ENCODE data around the gene PCDHGA6. TPM values are rescaled to one million over a fixed set of nuclear protein-coding genes. Genes with fewer than 3 reads are reported as not detected.

Gene PCDHGA6
- total RNA-seq, 1 experiment from 2014 or later = 0.07 TPM

- no peak for TF ChIP-seq SRF (IDR thresholded peaks at IDR 0.05; ENCODE audit: low read depth)
- no peak for TF ChIP-seq ELF1 (IDR thresholded peaks at IDR 0.05; ENCODE audit: borderline replicate concordance, low read depth)
- TF ChIP-seq POLR2AphosphoS5 (IDR thresholded peaks at IDR 0.05; ENCODE audit: low read depth, low read length) = no peak
- no peak for TF ChIP-seq ZFX (IDR thresholded peaks at IDR 0.05)
- no peak for TF ChIP-seq SP1 (IDR thresholded peaks at IDR 0.05; ENCODE audit: low read depth)
- no peak for TF ChIP-seq ZNF274 (IDR thresholded peaks at IDR 0.05; ENCODE audit: low read depth, low read length)
- TF ChIP-seq, protein P1, sequence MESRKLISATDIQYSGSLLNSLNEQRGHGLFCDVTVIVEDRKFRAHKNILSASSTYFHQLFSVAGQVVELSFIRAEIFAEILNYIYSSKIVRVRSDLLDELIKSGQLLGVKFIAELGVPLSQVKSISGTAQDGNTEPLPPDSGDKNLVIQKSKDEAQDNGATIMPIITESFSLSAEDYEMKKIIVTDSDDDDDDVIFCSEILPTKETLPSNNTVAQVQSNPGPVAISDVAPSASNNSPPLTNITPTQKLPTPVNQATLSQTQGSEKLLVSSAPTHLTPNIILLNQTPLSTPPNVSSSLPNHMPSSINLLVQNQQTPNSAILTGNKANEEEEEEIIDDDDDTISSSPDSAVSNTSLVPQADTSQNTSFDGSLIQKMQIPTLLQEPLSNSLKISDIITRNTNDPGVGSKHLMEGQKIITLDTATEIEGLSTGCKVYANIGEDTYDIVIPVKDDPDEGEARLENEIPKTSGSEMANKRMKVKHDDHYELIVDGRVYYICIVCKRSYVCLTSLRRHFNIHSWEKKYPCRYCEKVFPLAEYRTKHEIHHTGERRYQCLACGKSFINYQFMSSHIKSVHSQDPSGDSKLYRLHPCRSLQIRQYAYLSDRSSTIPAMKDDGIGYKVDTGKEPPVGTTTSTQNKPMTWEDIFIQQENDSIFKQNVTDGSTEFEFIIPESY (IDR thresholded peaks at IDR 0.05; ENCODE audit: extremely low read depth, insufficient replicate concordance, low read length) = no peak
- no peak for TF ChIP-seq RAD21 (IDR thresholded peaks at IDR 0.05; ENCODE audit: low read depth)
- TF ChIP-seq MAX (IDR thresholded peaks at IDR 0.05) = no peak
- no peak for TF ChIP-seq YY1 (IDR thresholded peaks at IDR 0.05; ENCODE audit: extremely low read depth, insufficient replicate concordance, low read depth, low read length)
- TF ChIP-seq POLR2A (IDR thresholded peaks at IDR 0.05; ENCODE audit: borderline replicate concordance, extremely low read depth, insufficient read depth, insufficient read length) = no peak
- DNase-seq (ENCODE audit: low read depth, low spot score) = no peak
- Histone ChIP-seq H3K27ac (ENCODE audit: low read depth, low read length) (no peak overlapping the region), H4K20me1 (ENCODE audit: insufficient read depth) (no peaks in the 10 kb centered on the region), H2AFZ (ENCODE audit: low read depth, low read length, poor library complexity, severe bottlenecking) (no peak overlapping the region), H3K9me3 (ENCODE audit: control insufficient read depth in 1 of 2, insufficient read depth in 1 of 2, low read depth in 1 of 2, low read length in 2 of 2) (no peaks in the 10 kb centered on the region; a peak in 1 of 4 replicates), H3K4me2 (ENCODE audit: low read length) (no peak overlapping the region), H3K27me3 (ENCODE audit: insufficient read depth, low read length) (no peaks in the 10 kb centered on the region), H3K4me1 (ENCODE audit: control insufficient read depth in 1 of 2, insufficient read depth in 2 of 2, low read length in 2 of 2) (peaks cover 2 to 5% of the 10 kb centered on the region in 2 experiments; a peak in 1 of 4 replicates), H3K79me2 (ENCODE audit: insufficient read depth, low read length) (no peaks in the 10 kb centered on the region), H3K9ac (ENCODE audit: low read length) (no peak overlapping the region), H3K9me2 (ENCODE audit: insufficient read depth) (no peaks in the 10 kb centered on the region), H3K4me3 (replicated peaks in 1 of 2; ENCODE audit: low read depth in 1 of 2, low read length in 2 of 2) (no peak overlapping the region), H3K36me3 (ENCODE audit: control insufficient read depth in 1 of 2, insufficient read depth in 2 of 2, low read length in 2 of 2) (no peaks in the 10 kb centered on the region)
- POLR2A ChIA-PET = no interaction called here
- RAD21 ChIA-PET (ENCODE audit: low non-redundant PET in 1 of 2, low total read pairs in 2 of 2, uncharacterized antibody in 2 of 2, unreplicated experiment in 2 of 2) = no interaction called here
- ATAC-seq = no peak
- BruUV-seq (replicated peaks) = no TSS peak
- intact Hi-C loops (cut with micrococcal nuclease) = no loop called here
- CTCF ChIA-PET = no interaction called here
Measured at GRCh38 chr5:141409598-141410306, 36.1 kb downstream of the PCDHGA6 start.
